ENCODE measurements around the gene LRRC42.
"Not testable (repeated sequence)": the region's sequence is repeated elsewhere in the genome, so short reads cannot be mapped to it uniquely, and the experiment has no call there.

Gene LRRC42

DNA sequence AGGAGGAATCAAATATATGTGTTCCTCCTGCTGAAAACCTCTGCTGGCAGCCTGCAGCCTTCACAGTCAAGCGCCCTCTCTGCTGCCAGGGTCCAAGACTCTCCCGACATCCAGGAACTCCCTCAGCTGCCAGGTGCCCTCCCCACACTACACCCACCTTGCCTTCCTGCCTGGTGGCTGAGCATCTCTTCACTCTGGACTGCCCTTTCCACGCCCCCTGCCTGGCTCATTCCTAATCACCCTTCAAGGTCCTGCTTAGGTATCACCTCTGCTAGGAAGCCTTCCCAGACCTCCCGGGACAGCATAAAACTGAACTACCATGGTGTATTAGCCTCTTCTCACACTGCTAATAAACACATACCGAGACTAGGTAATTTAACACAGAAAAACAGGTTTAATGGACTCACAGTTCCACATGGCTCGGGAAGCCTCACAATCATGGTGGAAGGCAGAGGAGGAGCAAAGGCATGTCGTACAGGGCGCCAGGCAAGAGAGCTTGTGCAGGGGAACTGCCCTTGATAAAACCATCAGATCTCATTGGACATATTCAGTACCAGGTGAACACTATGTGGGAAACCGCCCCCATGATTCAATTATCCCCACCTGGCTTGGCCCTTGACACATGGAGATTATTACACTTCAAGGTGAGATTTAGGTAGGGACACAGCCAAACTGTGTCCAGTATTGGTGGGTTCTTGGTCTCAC lies 56.5 kb downstream of the LRRC42 start:
- no peak overlapping the region for H3K9ac ChIP-seq (ENCODE audit: low read length)
- no peak overlapping the region for H3K4ac ChIP-seq (ENCODE audit: low read depth, low read length)
- peaks cover 4% of the 10 kb centered on the region for H3K9me3 ChIP-seq (ENCODE audit: insufficient read depth, low read depth, low read length)
- no peak overlapping the region for H4K91ac ChIP-seq (ENCODE audit: low read depth, low read length)
- H3K23ac ChIP-seq (ENCODE audit: low read length): no peak overlapping the region
- H4K12ac ChIP-seq (ENCODE audit: low read depth, low read length): no peak overlapping the region
- H3K4me1 ChIP-seq (ENCODE audit: control insufficient read depth in 1 of 2, insufficient read depth in 2 of 2, low read length in 2 of 2): peaks cover 0 to 3% of the 10 kb centered on the region in 2 experiments
- no peak overlapping the region for H3K4me3 ChIP-seq (ENCODE audit: low read depth, low read length)
- H2AFZ ChIP-seq (ENCODE audit: insufficient read depth, low read length, poor library complexity): no peak overlapping the region
- H3K79me1 ChIP-seq (ENCODE audit: low read length): no peaks in the 10 kb centered on the region
- no peaks in the 10 kb centered on the region for H3K36me3 ChIP-seq (ENCODE audit: control insufficient read depth in 1 of 2, insufficient read depth in 2 of 2, low read length in 2 of 2)
- no peak for DNase-seq
- no peak overlapping the region for H3K18ac ChIP-seq (ENCODE audit: low read length)
- H2BK120ac ChIP-seq (ENCODE audit: insufficient read depth, low read length, poor library complexity): no peak overlapping the region
- no peaks in the 10 kb centered on the region for H3K79me2 ChIP-seq (ENCODE audit: control insufficient read depth, insufficient read depth, low read length, poor library complexity)
- H2BK12ac ChIP-seq (ENCODE audit: low read length): no peak overlapping the region
- no peak overlapping the region for H3K27ac ChIP-seq (ENCODE audit: low read depth, low read length)
- no peak overlapping the region for H4K8ac ChIP-seq (ENCODE audit: low read depth, low read length)
- no peak overlapping the region for H3K14ac ChIP-seq (ENCODE audit: low read length)
- no peaks in the 10 kb centered on the region for H3K27me3 ChIP-seq (ENCODE audit: insufficient read depth, low read length)
- no CpG with 5 or more reads among the region's 9 CpGs for WGBS (ENCODE audit: extremely low coverage, insufficient coverage, insufficient read length)
- no peak overlapping the region for H3K4me2 ChIP-seq (ENCODE audit: low read length)
- H2AK5ac ChIP-seq (ENCODE audit: low read length): no peak overlapping the region
- H2BK5ac ChIP-seq (ENCODE audit: low read depth, low read length, poor library complexity): no peak overlapping the region

DNA sequence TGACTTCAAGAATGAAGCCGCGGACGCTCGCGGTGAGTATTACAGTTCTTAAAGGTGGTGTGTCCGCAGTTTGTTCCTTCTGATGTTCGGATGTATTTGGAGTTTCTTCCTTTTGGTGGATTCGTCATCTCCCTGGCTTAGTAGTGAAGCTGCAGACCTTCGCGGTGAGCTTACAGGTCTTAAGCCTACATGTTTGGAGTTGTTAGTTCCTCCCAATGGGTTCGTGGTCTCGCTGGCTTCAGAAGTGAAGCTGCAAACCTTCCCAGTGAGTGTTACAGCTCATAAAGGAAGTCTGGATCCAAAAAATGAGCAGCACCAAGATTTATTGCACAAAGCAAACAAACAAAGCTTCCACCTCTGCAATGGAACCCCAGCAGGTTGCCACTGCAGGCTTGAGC lies 57.1 kb downstream of the LRRC42 start:
- H3K9ac ChIP-seq (ENCODE audit: low read length): no peak overlapping the region
- H3K27me3 ChIP-seq (ENCODE audit: insufficient read depth, low read length): no peaks in the 10 kb centered on the region
- no peak overlapping the region for H3K14ac ChIP-seq (ENCODE audit: low read length)
- H2AFZ ChIP-seq (ENCODE audit: insufficient read depth, low read length, poor library complexity): no peak overlapping the region
- no peak overlapping the region for H3K18ac ChIP-seq (ENCODE audit: low read length)
- WGBS (ENCODE audit: extremely low coverage, insufficient coverage, insufficient read length): no CpG with 5 or more reads among the region's 12 CpGs
- no peak overlapping the region for H4K91ac ChIP-seq (ENCODE audit: low read depth, low read length)
- no peaks in the 10 kb centered on the region for H3K36me3 ChIP-seq (ENCODE audit: control insufficient read depth in 1 of 2, insufficient read depth in 2 of 2, low read length in 2 of 2)
- H3K4me1 ChIP-seq (ENCODE audit: control insufficient read depth in 1 of 2, insufficient read depth in 2 of 2, low read length in 2 of 2): peaks cover 0 to 3% of the 10 kb centered on the region in 2 experiments
- no peaks in the 10 kb centered on the region for H3K79me1 ChIP-seq (ENCODE audit: low read length)
- H3K4ac ChIP-seq (ENCODE audit: low read depth, low read length): no peak overlapping the region
- H2BK12ac ChIP-seq (ENCODE audit: low read length): no peak overlapping the region
- no peak overlapping the region for H2BK120ac ChIP-seq (ENCODE audit: insufficient read depth, low read length, poor library complexity)
- H4K8ac ChIP-seq (ENCODE audit: low read depth, low read length): no peak overlapping the region
- H3K4me3 ChIP-seq (ENCODE audit: low read depth, low read length): no peak overlapping the region
- H3K23ac ChIP-seq (ENCODE audit: low read length): no peak overlapping the region
- H4K12ac ChIP-seq (ENCODE audit: low read depth, low read length): no peak overlapping the region
- no peak overlapping the region for H2BK5ac ChIP-seq (ENCODE audit: low read depth, low read length, poor library complexity)
- H3K4me2 ChIP-seq (ENCODE audit: low read length): no peak overlapping the region
- peaks cover 4% of the 10 kb centered on the region for H3K9me3 ChIP-seq (ENCODE audit: insufficient read depth, low read depth, low read length)
- H3K79me2 ChIP-seq (ENCODE audit: control insufficient read depth, insufficient read depth, low read length, poor library complexity): no peaks in the 10 kb centered on the region
- DNase-seq: no peak
- no peak overlapping the region for H2AK5ac ChIP-seq (ENCODE audit: low read length)
- H3K27ac ChIP-seq (ENCODE audit: low read depth, low read length): no peak overlapping the region

- H4K8ac ChIP-seq (ENCODE audit: low read depth, low read length); H2BK12ac ChIP-seq (ENCODE audit: low read length); H3K18ac ChIP-seq (ENCODE audit: low read length); H3K4me2 ChIP-seq (ENCODE audit: low read length); H3K9me3 ChIP-seq (ENCODE audit: insufficient read depth, low read depth, low read length); H3K23ac ChIP-seq (ENCODE audit: low read length); H2AFZ ChIP-seq (ENCODE audit: insufficient read depth, low read length, poor library complexity); H3K4me3 ChIP-seq (ENCODE audit: low read depth, low read length); H3K79me1 ChIP-seq (ENCODE audit: low read length); H3K4ac ChIP-seq (ENCODE audit: low read depth, low read length); H3K14ac ChIP-seq (ENCODE audit: low read length); DNase-seq; H3K27ac ChIP-seq (ENCODE audit: low read depth, low read length); H3K27me3 ChIP-seq (ENCODE audit: insufficient read depth, low read length); H3K4me1 ChIP-seq (ENCODE audit: control insufficient read depth in 1 of 2, insufficient read depth in 2 of 2, low read length in 2 of 2); H2BK5ac ChIP-seq (ENCODE audit: low read depth, low read length, poor library complexity); H3K36me3 ChIP-seq (ENCODE audit: control insufficient read depth in 1 of 2, insufficient read depth in 2 of 2, low read length in 2 of 2); H4K91ac ChIP-seq (ENCODE audit: low read depth, low read length); H2BK120ac ChIP-seq (ENCODE audit: insufficient read depth, low read length, poor library complexity); H4K12ac ChIP-seq (ENCODE audit: low read depth, low read length); H3K79me2 ChIP-seq (ENCODE audit: control insufficient read depth, insufficient read depth, low read length, poor library complexity); H2AK5ac ChIP-seq (ENCODE audit: low read length); H3K9ac ChIP-seq (ENCODE audit: low read length): not testable (repeated sequence)
- no CpG with 5 or more reads among the region's 19 CpGs for WGBS (ENCODE audit: extremely low coverage, insufficient coverage, insufficient read length)
Measured at GRCh38 chr1:54003750-54004480, 57.8 kb downstream of the LRRC42 start.

GRCh38 chr1:54004481-54005049 lies 58.4 kb downstream of the LRRC42 start:
- H3K27ac ChIP-seq (ENCODE audit: low read depth, low read length): no peak overlapping the region
- no peak overlapping the region for H2BK12ac ChIP-seq (ENCODE audit: low read length)
- H2AFZ ChIP-seq (ENCODE audit: insufficient read depth, low read length, poor library complexity): no peak overlapping the region
- no peaks in the 10 kb centered on the region for H3K79me2 ChIP-seq (ENCODE audit: control insufficient read depth, insufficient read depth, low read length, poor library complexity)
- no peak overlapping the region for H3K23ac ChIP-seq (ENCODE audit: low read length)
- no peaks in the 10 kb centered on the region for H3K27me3 ChIP-seq (ENCODE audit: insufficient read depth, low read length)
- no peak overlapping the region for H3K4me3 ChIP-seq (ENCODE audit: low read depth, low read length)
- no peak overlapping the region for H3K14ac ChIP-seq (ENCODE audit: low read length)
- H3K9me3 ChIP-seq (ENCODE audit: insufficient read depth, low read depth, low read length): peaks cover 4% of the 10 kb centered on the region
- H2BK5ac ChIP-seq (ENCODE audit: low read depth, low read length, poor library complexity): no peak overlapping the region
- no peak overlapping the region for H4K91ac ChIP-seq (ENCODE audit: low read depth, low read length)
- no peak overlapping the region for H4K8ac ChIP-seq (ENCODE audit: low read depth, low read length)
- no peak overlapping the region for H3K9ac ChIP-seq (ENCODE audit: low read length)
- peaks cover 0 to 3% of the 10 kb centered on the region in 2 experiments for H3K4me1 ChIP-seq (ENCODE audit: control insufficient read depth in 1 of 2, insufficient read depth in 2 of 2, low read length in 2 of 2)
- no peak overlapping the region for H3K18ac ChIP-seq (ENCODE audit: low read length)
- H4K12ac ChIP-seq (ENCODE audit: low read depth, low read length): no peak overlapping the region
- DNase-seq: no peak
- no peak overlapping the region for H3K4ac ChIP-seq (ENCODE audit: low read depth, low read length)
- no peaks in the 10 kb centered on the region for H3K36me3 ChIP-seq (ENCODE audit: control insufficient read depth in 1 of 2, insufficient read depth in 2 of 2, low read length in 2 of 2)
- H2BK120ac ChIP-seq (ENCODE audit: insufficient read depth, low read length, poor library complexity): no peak overlapping the region
- H3K79me1 ChIP-seq (ENCODE audit: low read length): no peaks in the 10 kb centered on the region
- H3K4me2 ChIP-seq (ENCODE audit: low read length): no peak overlapping the region
- no CpG with 5 or more reads among the region's 27 CpGs for WGBS (ENCODE audit: extremely low coverage, insufficient coverage, insufficient read length)
- no peak overlapping the region for H2AK5ac ChIP-seq (ENCODE audit: low read length)

All from trophoblast cell (in vitro differentiated cells and primary cell).